T47D (cell line): Measurements from ENCODE around the gene ZNF598.

Experiments
- DNase-seq, 2 experiments: peaks; one replicate each; pipeline versions ENCODE4 v3.0.0 to v3.0.0-alpha.2; 2011 to 2012; ENCODE audit warnings: low read depth in 1 of 2, low spot score in 1 of 2
- JUND ChIP-seq: IDR thresholded peaks from 2 replicates; pipeline ENCODE4 v1.6.1; 2012; ENCODE audit warnings: low read depth
- in situ Hi-C: cut with HindIII; loops from 2 replicates; pipeline ENCODE4 v1.10.0; 2016; ENCODE audit warnings: low sequenced_read_pairs, low pct_unique_long_range_greater_than_20kb

Gene ZNF598

DNA sequence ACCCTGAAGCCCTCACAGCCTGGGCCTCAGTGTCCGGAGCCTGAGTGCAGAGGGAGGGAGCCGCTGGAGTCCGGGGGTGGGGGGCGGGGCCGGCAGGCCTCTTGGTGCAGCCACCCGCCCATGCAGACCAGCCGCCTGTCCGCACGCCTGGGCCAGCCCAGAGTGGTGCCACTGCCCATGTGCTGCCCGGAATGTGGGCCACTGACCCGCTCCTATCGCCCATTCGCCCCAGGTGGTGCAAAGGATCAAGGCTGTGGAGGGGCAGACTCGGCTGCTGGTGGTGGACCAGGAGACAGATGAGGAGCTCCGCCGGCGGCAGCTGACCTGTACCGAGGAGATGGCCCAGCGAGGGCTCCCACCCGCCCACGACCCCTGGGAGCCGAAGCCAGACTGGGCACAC, 19.7 kb upstream of the ZNF598 start:
- TF ChIP-seq JUND = no peak
- in situ Hi-C loops = no loop called here
- no peak for DNase-seq

GRCh38 chr16:2028620-2029220, 19.1 kb upstream of the ZNF598 start:
- DNase-seq = no peak
- TF ChIP-seq JUND = no peak
- in situ Hi-C loops = no loop called here

DNA sequence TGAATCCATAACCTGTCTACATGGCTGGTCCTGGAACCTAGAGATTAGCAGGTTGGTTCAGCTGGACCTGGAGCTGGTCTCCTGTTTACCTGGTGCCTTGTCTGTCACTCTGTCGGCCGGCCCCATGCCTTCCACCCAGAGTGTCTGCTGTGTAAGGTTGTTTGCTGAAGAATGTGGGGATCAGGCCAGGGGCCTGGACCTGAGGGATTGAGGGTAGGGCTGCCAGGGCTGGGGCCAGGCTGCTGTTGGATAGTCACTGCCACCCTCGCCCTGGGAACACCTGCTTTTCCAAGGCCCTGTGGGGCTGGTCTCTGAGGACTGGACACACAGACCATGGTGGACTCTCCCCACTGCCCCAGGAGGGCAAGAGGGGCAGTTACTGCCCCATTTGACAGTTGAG, 18.5 kb upstream of the ZNF598 start:
- no peak for TF ChIP-seq JUND
- DNase-seq = no peak
- in situ Hi-C loops = no loop called here

GRCh38 chr16:2027024-2028010, 17.7 kb upstream of the ZNF598 start:
- in situ Hi-C loops = no loop called here
- no peak for TF ChIP-seq JUND
- DNase-seq = peak in 1 of 2 experiments; percentile 75

GRCh38 chr16:2026461-2027023, 16.9 kb upstream of the ZNF598 start, which contains the start of gene NHERF2:
Gene NHERF2, plus strand, starts transcription at chr16:2026902. Its CDS starts 104 bp downstream, at chr16:2027006.
- in situ Hi-C loops = no loop called here
- no peak for TF ChIP-seq JUND
- DNase-seq = peak in 1 of 2 experiments; percentile 80

DNA sequence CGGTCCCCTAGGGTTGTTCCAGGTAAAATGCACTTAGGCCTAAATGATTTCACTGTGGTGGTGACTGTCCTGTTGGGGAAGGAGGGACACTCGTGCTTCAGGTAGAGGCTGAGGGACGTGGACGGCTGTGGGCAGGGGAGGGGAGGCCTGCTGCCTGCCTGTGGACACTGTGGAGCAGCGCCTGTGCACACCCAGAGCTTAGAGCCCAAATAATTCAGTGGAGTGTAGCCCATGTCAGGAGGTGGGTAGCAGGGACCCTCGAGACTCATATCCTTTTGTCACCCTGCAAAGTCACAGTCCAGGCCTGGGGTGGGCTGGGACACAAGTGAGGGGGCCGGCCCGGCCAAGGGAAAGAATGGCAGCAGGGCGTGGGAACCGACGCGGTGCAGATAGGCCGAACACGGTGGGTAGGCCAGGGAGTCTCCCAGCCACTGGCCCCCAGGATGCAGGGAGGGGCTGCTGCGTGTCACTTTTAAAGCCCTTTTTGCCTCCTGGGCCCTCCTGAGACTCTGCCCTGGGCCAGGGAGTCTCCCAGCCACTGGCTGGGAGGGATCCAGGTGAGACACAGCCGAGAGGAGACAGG, 16.3 kb upstream of the ZNF598 start:
- no peak for DNase-seq
- in situ Hi-C loops = no loop called here
- TF ChIP-seq JUND = no peak

GRCh38 chr16:2025251-2025650, 15.6 kb upstream of the ZNF598 start:
- DNase-seq = no peak
- in situ Hi-C loops = no loop called here
- no peak for TF ChIP-seq JUND

GRCh38 chr16:2024032-2024420, 14.4 kb upstream of the ZNF598 start:
- TF ChIP-seq JUND = no peak
- no peak for DNase-seq
- in situ Hi-C loops = no loop called here

DNA sequence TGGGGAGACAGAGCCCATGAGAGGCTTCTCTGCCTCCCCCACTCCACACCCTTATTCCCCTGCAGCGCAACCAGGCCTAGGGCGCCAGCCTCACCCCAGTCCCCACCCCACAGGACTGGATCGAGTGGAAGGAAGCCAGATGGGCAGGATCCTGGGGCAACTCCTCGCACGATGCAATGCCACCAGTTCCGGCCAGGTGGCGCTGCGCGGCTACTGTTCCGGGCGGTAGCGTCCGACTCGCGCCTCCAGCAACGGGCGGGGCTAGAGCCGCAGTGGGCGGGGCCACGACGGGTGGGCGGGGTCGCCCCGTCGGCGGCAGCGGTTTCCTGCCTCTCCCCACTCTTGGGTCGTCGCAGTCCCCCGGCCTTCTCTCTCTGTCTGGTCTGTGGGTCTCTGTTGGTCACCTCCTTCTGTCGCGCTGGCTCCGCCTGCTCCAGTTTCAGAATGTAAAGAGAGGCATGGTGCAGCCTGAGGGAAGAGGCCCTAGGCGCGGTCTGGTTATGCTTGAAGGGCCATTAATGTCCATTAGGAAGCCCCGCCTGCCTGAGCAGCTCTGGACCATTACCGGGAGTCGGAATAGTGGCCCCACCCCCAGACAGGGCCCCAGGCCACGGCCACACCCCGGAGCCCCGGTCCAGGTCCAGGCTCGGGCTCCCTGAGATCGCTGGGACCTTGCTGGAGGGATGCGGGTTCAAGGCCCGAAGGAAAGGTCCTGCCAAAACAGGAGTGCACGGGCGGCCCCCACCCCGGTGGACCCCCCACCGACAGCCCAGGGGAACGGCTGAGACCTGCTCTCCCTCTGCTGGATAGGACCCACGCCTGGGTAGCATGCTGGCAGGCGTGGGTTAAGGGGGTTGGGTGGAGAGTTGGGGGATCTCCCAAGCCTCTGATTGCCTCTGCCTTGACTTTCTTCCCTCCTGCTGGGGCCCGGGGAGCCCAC, 13.7 kb upstream of the ZNF598 start:
- DNase-seq = peak; percentile 91 to 94
- in situ Hi-C loops = no loop called here
- TF ChIP-seq JUND = no peak

- DNase-seq = peak; percentile 75 to 84
- no peak for TF ChIP-seq JUND
- in situ Hi-C loops = no loop called here
Observed at GRCh38 chr16:2022723-2023091, 13.1 kb upstream of the ZNF598 start.

GRCh38 chr16:2019921-2020831, 10.6 kb upstream of the ZNF598 start:
- no peak for TF ChIP-seq JUND
- DNase-seq = no peak
- in situ Hi-C loops = no loop called here
